GM12801 (cell line): Measurements from ENCODE around the gene CPSF2.

Experiments
- CTCF ChIP-seq: IDR thresholded peaks from one replicate; pipeline ENCODE4 v1.5.1; 2011; ENCODE audit warnings: control low read depth; ENCODE audit not compliant: insufficient read length; ENCODE audit errors: extremely low read depth

The CPSF2 gene

GRCh38 chr14:92134456-92134855, 12.7 kb downstream of the CPSF2 start:
- TF ChIP-seq CTCF: no peak

GRCh38 chr14:92135269-92135668, 13.5 kb downstream of the CPSF2 start:
- no peak for TF ChIP-seq CTCF

- TF ChIP-seq CTCF: no peak
Measured at GRCh38 chr14:92143309-92143708, 21.5 kb downstream of the CPSF2 start.

GRCh38 chr14:92143962-92144361, 22.2 kb downstream of the CPSF2 start:
- no peak for TF ChIP-seq CTCF

- TF ChIP-seq CTCF: no peak
Measured at GRCh38 chr14:92144708-92145107, 22.9 kb downstream of the CPSF2 start.

- no peak for TF ChIP-seq CTCF
Measured at GRCh38 chr14:92153581-92153980, 31.8 kb downstream of the CPSF2 start.

GRCh38 chr14:92154283-92154942, 32.6 kb downstream of the CPSF2 start:
- no peak for TF ChIP-seq CTCF

- TF ChIP-seq CTCF: no peak
Measured at GRCh38 chr14:92160619-92161018, 38.9 kb downstream of the CPSF2 start.
